Tibial artery (tissue), 4 donors: Measurements from ENCODE around the gene ARL15.

Experiments used
- DNase-seq, 2 donors: peaks; one replicate each; pipeline ENCODE4 v3.0.0-alpha.2; 2019
- H3K27ac ChIP-seq, 2 donors: fragments of 200-600 bp; sonication (generic) in 1 of 2; 1 replicate in 1 of 2; 2 replicates in 1 of 2; pipeline ENCODE4 v1.5.1; 2018 to 2019; ENCODE audit warnings: mild to moderate bottlenecking in 1 of 2
- H3K27me3 ChIP-seq, 2 donors: fragments of 200-600 bp; sonication (generic) in 1 of 2; one replicate each; pipeline versions ENCODE4 v1.5.1 to v1.6.0; 2016 to 2019
- H3K36me3 ChIP-seq, 3 donors: fragments of 200-600 bp; sonication (generic) in 2 of 3; one replicate each; pipeline ENCODE4 v1.5.1; 2016 to 2019; ENCODE audit warnings: mild to moderate bottlenecking in 2 of 3
- H3K4me1 ChIP-seq, 4 donors: fragments of 200-600 bp; sonication (generic) in 2 of 4; 1 replicate in 3 of 4; 2 replicates in 1 of 4; pipeline ENCODE4 v1.5.1; 2016 to 2019
- H3K4me3 ChIP-seq, 2 donors: fragments of 200-600 bp; sonication (generic) in 1 of 2; 1 replicate in 1 of 2; 2 replicates in 1 of 2; pipeline ENCODE4 v1.5.1; 2018 to 2019; ENCODE audit warnings: mild to moderate bottlenecking in 2 of 2
- H3K9me3 ChIP-seq, 3 donors: fragments of 200-600 bp; sonication (generic) in 1 of 3; one replicate each; pipeline ENCODE4 v1.5.1; 2016 to 2019
- CTCF ChIP-seq, 2 experiments: fragments of 200-600 bp in 1 of 2; fragments of 450-650 bp in 1 of 2; IDR thresholded peaks; one replicate each; pipeline ENCODE4 v1.5.1; 2017 to 2019; ENCODE audit warnings: antibody characterized with exemption in 2 of 2, mild to moderate bottlenecking in 1 of 2, moderate library complexity in 1 of 2
- intact Hi-C: fragments of 100-400 bp; cut with DNase I; formaldehyde crosslinking; loops from one replicate; pipeline ENCODE4 v1.15.0; 2023; ENCODE audit warnings: low total_unique reads

Gene ARL15

GRCh38 chr5:54326662-54327270 is 16.4 kb upstream of the ARL15 start:
- Histone ChIP-seq H3K4me1 (peaks cover 0 to 15% (median 0%) of the 10 kb centered on the region in 4 donors), H3K27ac (no peak overlapping the region), H3K36me3 (no peaks in the 10 kb centered on the region), H3K27me3 (no peaks in the 10 kb centered on the region), H3K9me3 (no peaks in the 10 kb centered on the region), H3K4me3 (no peak overlapping the region)
- DNase-seq = no peak
- intact Hi-C loops = loop anchor here (10.0 kb wide), 1 partner anchor 168 kb away; no protein-coding TSS in a partner anchor
- TF ChIP-seq CTCF (IDR thresholded peaks at IDR 0.05) = no peak

GRCh38 chr5:54325610-54326311 is 15.4 kb upstream of the ARL15 start:
- intact Hi-C loops = loop anchor here (10.0 kb wide), 1 partner anchor 169 kb away; no protein-coding TSS in a partner anchor
- Histone ChIP-seq H3K4me1 (peaks cover 0 to 15% (median 0%) of the 10 kb centered on the region in 4 donors), H3K27me3 (no peaks in the 10 kb centered on the region), H3K9me3 (no peaks in the 10 kb centered on the region), H3K27ac (no peak overlapping the region), H3K36me3 (no peaks in the 10 kb centered on the region), H3K4me3 (no peak overlapping the region)
- no peak for DNase-seq
- no peak for TF ChIP-seq CTCF (IDR thresholded peaks at IDR 0.05)

DNA sequence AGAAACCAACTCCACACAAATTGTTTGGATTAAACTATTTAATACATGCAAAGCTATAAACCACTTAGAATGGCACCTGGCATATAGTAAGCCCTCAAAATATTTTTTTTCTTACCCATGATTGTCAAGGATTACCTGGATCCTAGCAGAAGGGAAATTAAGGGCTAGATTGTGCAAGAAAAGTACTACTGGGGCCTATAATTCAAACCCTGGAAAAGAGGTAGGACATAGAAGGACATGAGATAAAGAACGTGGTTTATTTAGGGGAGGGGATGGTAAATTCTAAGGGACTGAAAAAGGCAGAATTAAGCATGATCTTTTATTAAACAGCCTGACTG is 14.9 kb upstream of the ARL15 start:
- H3K27ac ChIP-seq = no peak overlapping the region

DNA sequence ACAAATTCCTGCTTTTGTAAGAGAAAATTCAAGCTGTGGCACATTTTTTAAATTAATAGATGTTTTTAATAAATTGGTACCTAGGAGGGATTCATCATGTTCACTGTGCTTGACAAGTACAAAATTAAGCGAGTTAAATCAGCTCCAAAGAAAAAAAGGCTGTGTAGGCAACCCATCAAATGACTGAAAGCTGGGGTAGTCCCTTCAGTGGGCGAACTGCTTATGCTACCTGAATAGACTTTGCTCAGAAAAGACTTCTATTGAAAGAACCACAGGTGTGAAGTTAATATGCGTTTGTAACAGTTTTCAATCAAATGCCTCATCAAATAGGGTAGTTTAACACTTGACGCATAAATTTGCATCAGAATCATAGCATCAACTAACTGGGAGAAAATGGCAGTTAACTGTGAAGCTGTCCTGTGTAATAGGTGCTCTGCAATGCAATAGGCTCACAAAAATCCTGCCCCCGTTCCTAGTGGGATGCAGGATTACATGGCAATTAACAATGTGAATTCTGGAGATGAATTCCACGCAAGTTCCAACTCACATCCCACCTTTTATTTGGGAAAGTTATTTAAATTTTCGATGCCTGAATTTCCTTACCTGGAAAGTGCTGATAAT is 14.4 kb upstream of the ARL15 start:
- Histone ChIP-seq H3K36me3 (no peaks in the 10 kb centered on the region), H3K27ac (no peak overlapping the region), H3K4me1 (peaks cover 0 to 8% (median 0%) of the 10 kb centered on the region in 4 donors), H3K9me3 (no peaks in the 10 kb centered on the region), H3K27me3 (no peaks in the 10 kb centered on the region), H3K4me3 (no peak overlapping the region)
- no peak for DNase-seq
- intact Hi-C loops = loop anchor here (10.0 kb wide), 1 partner anchor 170 kb away; no protein-coding TSS in a partner anchor
- TF ChIP-seq CTCF (IDR thresholded peaks at IDR 0.05) = no peak

More for the DNA sequence above, 14.9 kb upstream of the ARL15 start:
- Histone ChIP-seq H3K4me3 (no peak overlapping the region), H3K36me3 (no peaks in the 10 kb centered on the region), H3K9me3 (no peaks in the 10 kb centered on the region), H3K4me1 (peaks cover 0 to 13% (median 0%) of the 10 kb centered on the region in 4 donors), H3K27me3 (no peaks in the 10 kb centered on the region)
- intact Hi-C loops = loop anchor here (10.0 kb wide), 1 partner anchor 170 kb away; no protein-coding TSS in a partner anchor
- TF ChIP-seq CTCF (IDR thresholded peaks at IDR 0.05) = no peak
- no peak for DNase-seq

GRCh38 chr5:54323495-54323894 is 13.1 kb upstream of the ARL15 start:
- no peak overlapping the region for H3K27ac ChIP-seq
- no peaks in the 10 kb centered on the region for H3K36me3 ChIP-seq
- H3K9me3 ChIP-seq = no peaks in the 10 kb centered on the region
- TF ChIP-seq CTCF (IDR thresholded peaks at IDR 0.05) = no peak
- DNase-seq = no peak
- H3K4me1 ChIP-seq = no peaks in the 10 kb centered on the region
- no peaks in the 10 kb centered on the region for H3K27me3 ChIP-seq
- no peak overlapping the region for H3K4me3 ChIP-seq
- intact Hi-C loops = loop anchor here (10.0 kb wide), 1 partner anchor 171 kb away; no protein-coding TSS in a partner anchor
